ENCODE measurements around the gene ZNF48.
A peak's percentile ranks its signal among the peaks of the same experiment; 100 is the strongest.

The ZNF48 gene

DNA sequence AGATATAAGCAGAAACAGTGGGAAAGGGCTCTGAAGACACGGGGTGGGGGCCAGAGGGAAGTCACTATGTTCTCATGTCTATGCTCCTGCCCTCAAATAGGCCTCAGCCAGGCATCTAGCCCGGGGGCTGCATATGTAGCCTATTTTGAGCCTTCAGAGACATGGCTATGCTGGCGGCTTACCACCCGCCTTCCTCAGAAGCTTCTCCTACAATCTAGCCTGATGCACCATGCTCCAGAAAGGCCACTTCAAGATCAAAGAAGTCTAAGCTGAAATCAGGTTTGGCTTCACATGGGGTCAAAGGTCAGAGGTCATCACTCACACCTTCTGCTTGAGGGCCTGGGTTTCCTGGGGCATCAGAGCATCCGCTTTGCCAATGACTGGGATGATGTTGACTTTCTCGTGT, 14.4 kb upstream of the ZNF48 start:
- TF ChIP-seq, protein P1, sequence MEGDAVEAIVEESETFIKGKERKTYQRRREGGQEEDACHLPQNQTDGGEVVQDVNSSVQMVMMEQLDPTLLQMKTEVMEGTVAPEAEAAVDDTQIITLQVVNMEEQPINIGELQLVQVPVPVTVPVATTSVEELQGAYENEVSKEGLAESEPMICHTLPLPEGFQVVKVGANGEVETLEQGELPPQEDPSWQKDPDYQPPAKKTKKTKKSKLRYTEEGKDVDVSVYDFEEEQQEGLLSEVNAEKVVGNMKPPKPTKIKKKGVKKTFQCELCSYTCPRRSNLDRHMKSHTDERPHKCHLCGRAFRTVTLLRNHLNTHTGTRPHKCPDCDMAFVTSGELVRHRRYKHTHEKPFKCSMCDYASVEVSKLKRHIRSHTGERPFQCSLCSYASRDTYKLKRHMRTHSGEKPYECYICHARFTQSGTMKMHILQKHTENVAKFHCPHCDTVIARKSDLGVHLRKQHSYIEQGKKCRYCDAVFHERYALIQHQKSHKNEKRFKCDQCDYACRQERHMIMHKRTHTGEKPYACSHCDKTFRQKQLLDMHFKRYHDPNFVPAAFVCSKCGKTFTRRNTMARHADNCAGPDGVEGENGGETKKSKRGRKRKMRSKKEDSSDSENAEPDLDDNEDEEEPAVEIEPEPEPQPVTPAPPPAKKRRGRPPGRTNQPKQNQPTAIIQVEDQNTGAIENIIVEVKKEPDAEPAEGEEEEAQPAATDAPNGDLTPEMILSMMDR (IDR thresholded peaks at IDR 0.05), result no peak
- Histone ChIP-seq H3K36me3 (no peaks in the 10 kb centered on the region), H3K4me1 (ENCODE audit: control insufficient read depth in 1 of 2, insufficient read depth in 1 of 2, low read depth in 1 of 2, low read length in 1 of 2) (peaks cover 28 to 37% of the 10 kb centered on the region in 2 experiments), H3K27me3 (peaks cover 7% of the 10 kb centered on the region), H3K4me3 (ENCODE audit: low read depth in 1 of 2, low read length in 1 of 2) (no peak overlapping the region), H3K9me3 (no peaks in the 10 kb centered on the region), H3K27ac (no peak overlapping the region)

DNA sequence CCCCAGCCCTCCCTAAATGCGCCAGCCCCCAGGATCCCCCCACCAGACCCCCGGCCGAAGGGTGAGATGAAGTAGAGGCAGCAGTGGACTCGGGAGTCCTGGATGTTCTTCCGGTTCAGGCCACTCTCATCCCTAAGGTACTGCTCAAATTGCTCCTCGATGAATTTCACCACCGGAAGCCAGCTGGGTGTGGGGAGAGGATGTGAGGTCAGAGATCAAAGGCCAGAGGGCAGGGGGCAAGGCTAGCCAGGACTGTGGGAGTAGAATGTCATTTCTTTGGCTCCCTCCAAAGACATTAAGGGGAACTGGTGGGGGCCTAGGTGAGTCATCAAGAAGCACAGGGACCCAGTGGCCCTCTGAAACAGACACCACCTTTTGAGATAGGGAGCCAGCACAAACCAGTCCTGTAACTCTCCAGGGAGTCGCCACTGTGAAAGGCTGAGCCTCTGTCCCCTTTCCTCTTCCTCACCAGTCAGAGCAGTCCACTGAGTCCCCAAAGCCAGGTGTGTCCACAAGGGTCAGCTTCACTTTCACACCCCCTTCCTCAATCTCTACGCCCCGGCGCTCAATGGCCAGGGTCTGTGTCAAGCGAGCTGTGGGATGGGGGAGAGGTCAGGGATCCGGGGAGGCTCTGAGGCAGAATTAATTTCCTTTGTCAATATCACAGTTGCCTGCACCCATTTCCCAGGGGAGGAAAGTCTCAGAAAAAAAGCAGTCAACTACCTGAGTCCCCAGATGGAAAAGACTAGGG, 13.8 kb upstream of the ZNF48 start:
- Histone ChIP-seq H3K27me3 (peaks cover 7% of the 10 kb centered on the region), H3K4me3 (ENCODE audit: low read depth in 1 of 2, low read length in 1 of 2) (no peak overlapping the region), H3K4me1 (ENCODE audit: control insufficient read depth in 1 of 2, insufficient read depth in 1 of 2, low read depth in 1 of 2, low read length in 1 of 2) (peaks cover 28 to 37% of the 10 kb centered on the region in 2 experiments), H3K36me3 (no peaks in the 10 kb centered on the region), H3K27ac (no peak overlapping the region), H3K9me3 (no peaks in the 10 kb centered on the region)
- TF ChIP-seq, protein P1 (IDR thresholded peaks at IDR 0.05), result no peak

DNA sequence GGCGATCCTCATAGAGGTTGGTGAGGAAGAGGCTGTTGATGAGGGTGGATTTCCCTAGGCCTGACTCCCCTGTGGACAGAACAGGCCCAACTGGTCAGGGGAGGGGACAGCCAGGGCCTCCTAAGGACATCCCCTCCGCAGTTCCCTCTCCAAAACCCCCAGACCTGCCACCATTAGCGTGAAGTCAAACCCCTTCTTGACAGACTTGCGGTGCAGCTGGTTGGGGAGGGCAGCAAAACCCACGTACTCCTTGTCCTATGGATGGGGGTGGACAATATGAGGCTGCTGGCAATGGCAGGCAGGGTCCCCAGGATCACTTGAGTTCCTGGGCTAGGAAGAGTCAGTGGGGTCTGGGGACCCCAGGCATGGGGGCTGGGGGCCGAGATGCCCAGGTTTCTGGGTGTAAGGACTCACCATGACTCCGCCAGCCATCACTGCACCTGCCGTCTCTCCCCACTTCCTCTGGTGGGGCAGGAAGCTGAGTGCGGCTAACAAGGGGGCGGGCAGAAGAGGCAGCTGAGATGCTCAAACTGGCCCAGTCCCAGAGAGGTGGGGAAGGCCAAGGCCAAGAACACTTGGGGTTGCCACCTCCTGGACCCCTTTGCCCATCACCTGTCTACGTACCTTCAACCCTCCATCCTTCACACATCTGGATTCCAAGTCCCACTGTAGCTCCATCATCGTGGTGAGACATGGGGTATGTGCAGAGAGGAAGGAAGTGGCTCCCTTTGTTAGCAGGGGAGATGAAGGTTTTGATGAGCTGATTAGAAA, 12.9 kb upstream of the ZNF48 start, which contains the start of gene SEPTIN1:
Gene SEPTIN1, minus strand, starts transcription at position 451 of the 771 bp plus-strand sequence. Its CDS starts 19 bp downstream, at position 432.
- Histone ChIP-seq H3K4me1 (ENCODE audit: control insufficient read depth in 1 of 2, insufficient read depth in 1 of 2, low read depth in 1 of 2, low read length in 1 of 2) (peaks cover 23 to 29% of the 10 kb centered on the region in 2 experiments), H3K9me3 (no peaks in the 10 kb centered on the region), H3K27ac (no peak within 1 kb of the TSS), H3K36me3 (no peaks in the 10 kb centered on the region), H3K27me3 (peaks cover 7% of the 10 kb centered on the region), H3K4me3 (ENCODE audit: low read depth in 1 of 2, low read length in 1 of 2) (no peak within 1 kb of the TSS)
- TF ChIP-seq, protein P1 (IDR thresholded peaks at IDR 0.05), result no peak

DNA sequence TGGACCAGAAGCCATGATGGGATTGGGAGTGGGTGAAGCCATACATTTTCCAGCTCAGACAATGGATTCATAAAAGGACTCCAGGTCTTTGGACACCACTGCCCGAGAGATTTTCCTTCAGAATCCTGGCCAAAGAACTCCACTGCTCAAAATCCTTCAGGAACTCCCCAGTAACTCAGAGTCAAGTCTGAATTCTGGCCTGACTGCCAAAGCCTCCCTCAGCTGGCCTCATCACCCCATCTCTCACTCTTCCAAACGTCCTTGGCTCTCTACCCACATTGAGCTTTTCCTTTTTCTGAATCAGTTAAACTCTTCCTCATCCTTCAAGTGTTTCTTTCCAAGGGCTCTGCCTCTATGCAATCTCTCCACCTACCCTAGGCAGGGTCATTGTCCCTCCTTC, 11.7 kb upstream of the ZNF48 start:
- Histone ChIP-seq H3K9me3 (no peaks in the 10 kb centered on the region), H3K27ac (no peak overlapping the region), H3K27me3 (peaks cover 7% of the 10 kb centered on the region), H3K4me1 (ENCODE audit: control insufficient read depth in 1 of 2, insufficient read depth in 1 of 2, low read depth in 1 of 2, low read length in 1 of 2) (peaks cover 17 to 18% of the 10 kb centered on the region in 2 experiments), H3K4me3 (ENCODE audit: low read depth in 1 of 2, low read length in 1 of 2) (no peak overlapping the region), H3K36me3 (no peaks in the 10 kb centered on the region)
- TF ChIP-seq, protein P1 (IDR thresholded peaks at IDR 0.05), result no peak

DNA sequence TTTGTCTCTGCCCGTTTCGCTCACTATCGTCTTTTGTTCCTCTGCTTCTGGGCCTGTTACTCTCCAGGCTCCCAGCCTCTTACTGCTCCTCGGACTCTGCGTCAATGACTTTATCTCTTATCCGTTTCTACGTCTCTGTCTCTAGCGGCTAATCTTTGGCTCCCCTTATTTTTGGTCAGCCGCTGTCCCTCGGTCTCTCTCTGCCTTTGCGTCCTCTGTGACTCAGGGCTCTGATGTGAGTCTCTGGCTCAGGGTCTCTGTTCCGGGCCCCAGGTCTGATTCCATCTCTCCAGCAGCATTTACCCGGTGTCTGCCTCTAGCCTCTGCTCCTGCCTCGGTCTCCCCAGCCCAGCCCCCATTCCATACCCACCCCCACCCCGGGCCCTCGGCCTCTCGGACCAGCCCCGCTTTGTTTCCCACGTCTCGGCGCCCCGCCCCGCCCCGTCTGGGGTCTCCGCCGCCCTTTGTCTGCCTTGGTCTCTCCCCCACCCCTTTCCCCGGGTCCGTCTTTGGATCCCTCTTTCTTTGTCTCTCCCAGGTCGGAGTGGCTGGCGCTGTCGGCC, 547 bp upstream of the ZNF48 start:
- Histone ChIP-seq H3K9me3 (no peaks in the 10 kb centered on the region), H3K27me3 (peaks cover 25% of the 10 kb centered on the region), H3K4me1 (ENCODE audit: control insufficient read depth in 1 of 2, insufficient read depth in 1 of 2, low read depth in 1 of 2, low read length in 1 of 2) (peaks cover 12 to 43% of the 10 kb centered on the region in 2 experiments), H3K4me3 (ENCODE audit: low read depth in 1 of 2, low read length in 1 of 2) (peak overlapping the region; percentile 63 to 70), H3K27ac (peak overlapping the region; percentile 41), H3K36me3 (no peaks in the 10 kb centered on the region)
- TF ChIP-seq, protein P1 (IDR thresholded peaks at IDR 0.05), result no peak

All from neutrophil (primary cell).